ENCODE data around the gene SMIM15.

DNA sequence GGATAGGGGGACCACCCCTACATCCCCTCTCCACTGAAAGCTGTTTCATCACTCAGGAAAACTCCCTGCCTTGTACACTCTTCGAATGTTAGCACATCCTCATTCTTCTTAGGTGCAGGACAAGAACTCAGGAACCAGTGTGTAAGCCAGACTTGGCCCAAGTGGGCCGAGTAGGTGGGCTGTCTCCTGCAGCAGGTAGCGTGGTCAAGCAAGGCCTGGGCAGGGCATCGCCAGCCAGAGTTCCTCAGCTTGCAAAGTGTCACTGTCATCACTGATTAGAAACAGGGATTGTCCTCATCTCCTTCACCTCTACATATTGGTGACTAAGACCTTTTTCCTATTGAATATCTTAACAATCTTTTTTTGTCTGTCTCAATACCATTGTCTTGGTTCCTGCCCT lies 22.3 kb downstream of the SMIM15 start:
- no peak for TF ChIP-seq POLR2A (IDR thresholded peaks at IDR 0.05)
- TF ChIP-seq, protein P1, sequence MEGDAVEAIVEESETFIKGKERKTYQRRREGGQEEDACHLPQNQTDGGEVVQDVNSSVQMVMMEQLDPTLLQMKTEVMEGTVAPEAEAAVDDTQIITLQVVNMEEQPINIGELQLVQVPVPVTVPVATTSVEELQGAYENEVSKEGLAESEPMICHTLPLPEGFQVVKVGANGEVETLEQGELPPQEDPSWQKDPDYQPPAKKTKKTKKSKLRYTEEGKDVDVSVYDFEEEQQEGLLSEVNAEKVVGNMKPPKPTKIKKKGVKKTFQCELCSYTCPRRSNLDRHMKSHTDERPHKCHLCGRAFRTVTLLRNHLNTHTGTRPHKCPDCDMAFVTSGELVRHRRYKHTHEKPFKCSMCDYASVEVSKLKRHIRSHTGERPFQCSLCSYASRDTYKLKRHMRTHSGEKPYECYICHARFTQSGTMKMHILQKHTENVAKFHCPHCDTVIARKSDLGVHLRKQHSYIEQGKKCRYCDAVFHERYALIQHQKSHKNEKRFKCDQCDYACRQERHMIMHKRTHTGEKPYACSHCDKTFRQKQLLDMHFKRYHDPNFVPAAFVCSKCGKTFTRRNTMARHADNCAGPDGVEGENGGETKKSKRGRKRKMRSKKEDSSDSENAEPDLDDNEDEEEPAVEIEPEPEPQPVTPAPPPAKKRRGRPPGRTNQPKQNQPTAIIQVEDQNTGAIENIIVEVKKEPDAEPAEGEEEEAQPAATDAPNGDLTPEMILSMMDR (IDR thresholded peaks at IDR 0.05), result no peak

Data from ovary (tissue), 3 donors.